Mammary epithelial cell (primary cell): ENCODE measurements around the gene CIAO3.

Experiments
- CTCF ChIP-seq, 2 donors: IDR thresholded peaks in 1 of 2; conservative IDR thresholded peaks in 1 of 2; 2 replicates each; pipeline ENCODE4 v1.5.1; 2011 to 2012; ENCODE audit warnings: inconsistent platforms in 2 of 2, low read length in 2 of 2, mild to moderate bottlenecking in 2 of 2, control low read depth in 1 of 2, low read depth in 1 of 2; ENCODE audit not compliant: insufficient read depth in 1 of 2; ENCODE audit errors: extremely low read depth in 1 of 2
- EZH2 ChIP-seq: IDR thresholded peaks from 2 replicates; pipeline ENCODE4 v1.6.1; 2012; ENCODE audit warnings: low read length, inconsistent platforms, borderline replicate concordance

GRCh38 chr16:768428-768827 lies 27.6 kb upstream of the CIAO3 start:
- no peak for TF ChIP-seq CTCF (conservative IDR thresholded peaks at IDR 0.05 in 1 of 2, IDR thresholded peaks at IDR 0.05 in 1 of 2; ENCODE audit: extremely low read depth in 1 of 2, insufficient read depth in 1 of 2, low read depth in 1 of 2, low read length in 2 of 2)
- TF ChIP-seq EZH2: no peak
